Measurements from ENCODE around the gene GRM1.

Gene GRM1

DNA sequence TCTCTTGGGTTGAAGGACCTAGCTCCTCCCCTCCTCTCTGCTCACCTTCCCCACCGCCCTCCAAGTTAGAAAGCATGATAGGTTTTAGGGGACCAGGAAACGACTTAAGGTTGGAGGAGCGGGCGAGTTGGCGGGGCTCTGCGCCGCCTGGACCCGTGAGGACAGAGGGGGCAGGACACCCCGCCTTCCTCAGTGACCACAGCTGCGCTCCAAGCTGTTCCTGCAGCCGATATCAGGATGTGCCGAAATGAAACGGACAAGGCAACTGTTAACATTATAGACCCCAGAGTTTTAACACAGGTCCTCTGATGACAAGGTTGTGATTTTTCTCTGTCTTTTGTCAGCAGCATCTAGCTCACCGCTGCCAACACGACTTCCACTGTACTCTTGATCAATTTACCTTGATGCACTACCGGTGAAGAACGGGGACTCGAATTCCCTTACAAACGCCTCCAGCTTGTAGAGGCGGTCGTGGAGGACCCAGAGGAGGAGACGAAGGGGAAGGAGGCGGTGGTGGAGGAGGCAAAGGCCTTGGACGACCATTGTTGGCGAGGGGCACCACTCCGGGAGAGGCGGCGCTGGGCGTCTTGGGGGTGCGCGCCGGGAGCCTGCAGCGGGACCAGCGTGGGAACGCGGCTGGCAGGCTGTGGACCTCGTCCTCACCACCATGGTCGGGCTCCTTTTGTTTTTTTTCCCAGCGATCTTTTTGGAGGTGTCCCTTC, at the start of gene GRM1:
Gene GRM1 (plus strand): TSS at position 212 of the 722 bp plus-strand sequence. CDS start 456 bp downstream, at position 668.
- no peak for DNase-seq (ENCODE audit: low spot score)

DNA sequence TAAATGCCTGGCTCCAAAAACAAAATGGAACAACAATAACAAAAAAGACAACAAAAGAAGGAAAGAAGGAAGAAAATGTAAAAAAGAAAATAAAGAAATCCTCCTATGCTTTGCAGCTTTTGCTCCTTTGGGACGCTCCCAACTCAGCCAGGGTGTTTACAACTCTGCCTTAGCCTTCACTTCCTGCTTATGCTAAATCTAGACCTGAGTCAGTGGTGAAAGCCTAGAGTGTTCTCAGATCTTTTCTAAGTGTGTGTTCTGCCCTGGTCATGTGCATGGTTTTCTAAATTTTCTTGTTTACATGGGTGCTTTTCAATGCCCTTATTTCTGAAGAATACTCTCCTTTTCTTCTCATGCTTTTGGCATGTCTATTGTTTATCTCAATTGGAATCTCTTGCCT, 19.5 kb upstream of the GRM1 start:
- no peak for DNase-seq (ENCODE audit: low spot score)

DNA sequence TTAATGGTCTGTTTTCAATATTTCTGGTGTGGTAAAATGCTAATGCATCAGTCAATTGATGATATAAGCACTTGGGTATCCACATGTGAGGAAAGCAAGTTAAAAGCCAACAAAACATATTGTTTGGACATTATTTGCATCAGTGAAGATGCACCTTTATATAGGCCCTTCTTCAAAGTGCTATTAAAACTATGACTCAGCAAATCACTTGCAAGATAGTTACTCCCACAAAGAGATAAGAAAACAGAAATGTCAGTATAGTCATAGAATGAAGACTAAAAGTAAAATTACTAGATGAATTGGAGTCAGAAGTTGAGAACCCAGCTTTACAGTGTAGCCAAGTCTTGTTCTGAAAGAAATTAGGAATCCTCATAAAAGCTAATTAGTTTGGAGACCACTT, 14.6 kb upstream of the GRM1 start:
- no peak for DNase-seq (ENCODE audit: low spot score)

DNA sequence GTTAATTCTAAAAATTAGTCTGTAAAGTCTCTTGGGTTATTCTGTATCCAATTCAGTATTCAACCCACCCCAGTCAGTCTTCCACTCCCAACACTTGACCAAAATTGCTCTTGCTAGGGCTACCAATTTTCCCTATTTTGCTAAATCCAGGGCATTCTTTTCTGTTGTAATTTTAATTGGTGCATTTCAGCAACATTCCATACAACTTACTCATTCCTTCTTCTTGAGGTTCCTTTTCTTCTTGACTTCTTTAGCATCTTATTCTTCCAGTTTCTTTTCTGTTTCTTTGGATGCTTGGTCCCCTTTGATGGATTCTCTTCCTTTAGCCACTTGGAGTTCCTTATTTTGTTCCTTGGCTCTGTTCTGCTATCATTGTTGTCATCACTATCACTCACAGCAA, 11.2 kb upstream of the GRM1 start:
- no peak for DNase-seq (ENCODE audit: low spot score)

DNA sequence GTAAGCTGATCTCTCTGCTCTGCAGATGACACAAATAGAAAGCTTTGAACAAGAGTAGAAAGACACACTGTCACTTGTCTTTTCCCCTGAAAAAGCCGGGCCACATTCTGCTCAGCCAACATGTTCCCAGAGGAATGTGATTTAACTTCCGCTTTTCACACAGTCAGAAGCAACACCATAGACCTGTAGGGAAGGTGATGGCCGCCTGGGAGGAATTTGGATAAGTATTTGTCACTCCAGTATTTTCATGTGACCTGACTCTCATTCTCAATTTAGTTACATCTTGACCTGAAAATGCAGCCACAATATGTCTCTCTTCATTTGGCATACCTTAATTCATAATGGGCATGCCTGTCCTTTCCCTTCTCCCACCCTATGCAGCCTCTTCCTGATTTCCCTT, 2.0 kb upstream of the GRM1 start:
- no peak for DNase-seq (ENCODE audit: low spot score)

DNA sequence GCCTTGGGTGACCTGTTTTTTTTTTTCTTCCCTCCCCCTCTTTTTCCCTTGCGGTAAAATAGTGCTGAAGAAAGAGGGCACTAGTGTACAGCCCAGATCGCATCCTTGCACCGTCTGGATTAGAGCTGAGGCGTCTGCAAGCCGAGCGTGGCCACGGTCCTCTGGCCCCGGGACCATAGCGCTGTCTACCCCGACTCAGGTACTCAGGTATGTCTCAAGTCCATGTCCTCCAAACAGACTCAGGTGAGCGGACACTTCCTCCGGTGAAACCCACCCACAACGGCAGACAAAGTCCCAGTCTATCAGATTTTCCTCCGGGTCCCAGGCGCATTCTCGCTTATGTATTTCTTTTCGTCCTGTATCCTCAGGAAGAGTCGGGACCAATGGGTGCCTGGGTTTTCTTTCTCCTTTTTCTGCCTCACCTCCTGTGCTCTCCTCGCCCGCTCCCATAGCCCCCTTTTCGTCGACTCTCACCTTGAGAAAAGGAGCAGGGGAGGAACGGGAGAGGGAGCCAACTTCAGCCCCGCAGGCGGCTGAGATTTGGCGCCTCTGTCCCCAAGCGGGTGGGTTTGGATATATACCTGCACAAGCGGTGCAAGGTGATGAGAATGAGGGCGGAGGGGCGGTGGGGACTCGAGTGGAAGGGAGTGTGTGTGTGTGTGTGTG, 1.1 kb upstream of the GRM1 start:
- no peak for DNase-seq (ENCODE audit: low spot score)

DNA sequence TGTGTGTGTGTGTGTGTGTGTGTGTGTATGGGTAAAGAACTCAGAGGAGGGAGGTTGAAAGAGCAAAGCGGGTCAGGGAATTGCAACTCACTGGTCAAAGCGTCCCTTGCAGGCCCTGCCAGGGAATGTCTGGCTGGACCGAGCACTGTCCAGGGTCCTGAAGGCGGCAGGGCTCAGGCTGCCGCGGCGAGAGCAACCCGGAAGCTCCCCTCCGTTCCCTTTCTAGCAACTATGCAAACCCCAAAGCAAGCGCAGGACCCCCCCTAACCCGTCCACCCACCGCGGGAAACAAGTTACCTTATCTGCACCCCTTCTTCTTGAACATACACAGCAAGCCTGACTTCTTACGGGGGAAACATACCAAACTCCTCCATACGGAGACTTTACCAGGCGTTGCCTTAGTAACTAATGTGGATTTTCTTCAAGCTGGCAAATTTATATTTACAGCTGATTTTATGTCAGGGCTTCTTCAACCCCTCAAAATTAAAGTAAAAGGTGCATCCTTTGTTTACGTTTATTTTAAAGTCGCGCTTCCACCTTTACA, 538 bp upstream of the GRM1 start:
- no peak for DNase-seq (ENCODE audit: low spot score)

DNA sequence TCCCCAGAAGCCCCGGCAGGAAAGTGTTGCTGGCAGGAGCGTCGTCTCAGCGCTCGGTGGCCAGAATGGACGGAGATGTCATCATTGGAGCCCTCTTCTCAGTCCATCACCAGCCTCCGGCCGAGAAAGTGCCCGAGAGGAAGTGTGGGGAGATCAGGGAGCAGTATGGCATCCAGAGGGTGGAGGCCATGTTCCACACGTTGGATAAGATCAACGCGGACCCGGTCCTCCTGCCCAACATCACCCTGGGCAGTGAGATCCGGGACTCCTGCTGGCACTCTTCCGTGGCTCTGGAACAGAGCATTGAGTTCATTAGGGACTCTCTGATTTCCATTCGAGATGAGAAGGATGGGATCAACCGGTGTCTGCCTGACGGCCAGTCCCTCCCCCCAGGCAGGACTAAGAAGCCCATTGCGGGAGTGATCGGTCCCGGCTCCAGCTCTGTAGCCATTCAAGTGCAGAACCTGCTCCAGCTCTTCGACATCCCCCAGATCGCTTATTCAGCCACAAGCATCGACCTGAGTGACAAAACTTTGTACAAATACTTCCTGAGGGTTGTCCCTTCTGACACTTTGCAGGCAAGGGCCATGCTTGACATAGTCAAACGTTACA, 817 bp downstream of the GRM1 start:
- DNase-seq (ENCODE audit: low spot score): no peak

DNA sequence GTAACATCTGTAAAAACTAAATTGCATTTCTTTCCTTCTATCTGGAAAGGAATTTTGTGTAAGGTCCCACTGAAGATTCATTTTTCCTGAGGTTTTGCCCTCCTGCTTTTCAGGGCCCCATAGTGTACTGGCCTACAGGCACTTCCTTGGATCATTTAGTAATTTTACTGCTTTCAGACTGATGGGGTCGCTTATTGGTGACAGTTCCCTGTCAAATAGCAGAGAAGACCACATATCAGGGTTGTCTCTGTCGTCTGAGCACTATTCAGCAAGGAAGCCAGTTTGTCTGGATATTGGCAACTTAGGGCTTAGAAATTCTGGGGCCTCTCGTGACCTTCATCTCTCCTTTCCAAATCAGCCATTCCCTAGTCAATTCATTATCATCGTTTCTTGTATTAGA, 3.5 kb downstream of the GRM1 start:
- DNase-seq (ENCODE audit: low spot score): no peak

DNA sequence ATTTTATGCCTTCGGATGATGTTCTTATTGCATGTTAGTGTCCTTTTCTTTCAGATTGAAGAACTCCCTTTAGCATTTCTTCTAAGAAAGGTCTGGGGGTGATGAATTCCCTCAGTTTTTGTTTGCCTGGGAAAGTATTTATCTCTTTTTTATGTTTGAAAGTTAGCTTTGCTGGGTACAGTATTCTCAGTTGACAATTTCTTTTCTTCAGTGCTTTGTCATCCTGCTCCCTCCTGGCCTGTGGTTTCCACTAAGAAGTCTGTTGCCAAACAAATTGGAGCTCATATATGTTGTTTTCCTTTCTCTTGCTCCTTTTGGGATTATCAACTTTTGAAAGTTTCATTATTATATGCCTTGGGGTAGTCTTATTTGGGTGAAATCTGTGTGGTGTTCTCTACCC, 11.5 kb downstream of the GRM1 start:
- DNase-seq (ENCODE audit: low spot score): no peak

DNA sequence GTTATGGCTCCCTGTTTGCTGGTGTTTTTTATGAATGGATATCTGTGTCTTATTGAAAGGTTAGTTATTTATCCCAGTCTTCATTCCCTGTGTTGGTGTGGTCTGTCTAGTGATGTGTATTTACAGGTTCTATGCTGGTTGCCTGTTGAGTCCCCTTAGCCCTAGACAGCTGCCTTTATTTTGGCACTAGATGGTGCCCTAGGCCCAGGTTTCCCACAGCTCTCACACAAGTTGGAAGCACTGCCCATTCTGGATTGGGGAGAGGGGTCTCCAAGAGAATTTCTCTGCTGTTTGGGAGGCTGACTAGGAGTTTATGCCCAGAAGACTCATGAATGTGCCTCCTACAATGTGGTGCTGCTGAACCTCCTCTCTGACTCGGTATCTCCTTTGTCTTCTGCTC, 12.4 kb downstream of the GRM1 start:
- peak; percentile 30 for DNase-seq (ENCODE audit: low spot score)

DNA sequence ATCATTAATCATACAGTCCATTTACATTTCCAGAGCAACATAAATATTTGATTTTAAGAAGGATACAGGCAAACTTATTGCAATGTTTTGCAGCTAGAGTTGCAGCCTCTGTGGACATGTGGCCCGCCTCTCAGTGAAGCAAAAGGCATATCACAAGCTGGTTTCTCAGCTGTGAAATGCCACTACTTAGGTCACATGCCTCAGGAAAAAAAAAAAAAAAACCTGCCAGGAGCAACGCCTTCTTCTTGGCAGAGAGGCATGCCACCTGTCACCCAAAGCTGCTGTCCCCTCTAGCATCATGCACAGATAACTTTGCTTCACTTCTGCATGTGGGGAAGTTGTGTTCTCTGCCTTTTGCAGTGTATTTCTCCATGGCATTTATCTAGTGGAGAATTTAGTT, 18.5 kb downstream of the GRM1 start:
- no peak for DNase-seq (ENCODE audit: low spot score)

DNA sequence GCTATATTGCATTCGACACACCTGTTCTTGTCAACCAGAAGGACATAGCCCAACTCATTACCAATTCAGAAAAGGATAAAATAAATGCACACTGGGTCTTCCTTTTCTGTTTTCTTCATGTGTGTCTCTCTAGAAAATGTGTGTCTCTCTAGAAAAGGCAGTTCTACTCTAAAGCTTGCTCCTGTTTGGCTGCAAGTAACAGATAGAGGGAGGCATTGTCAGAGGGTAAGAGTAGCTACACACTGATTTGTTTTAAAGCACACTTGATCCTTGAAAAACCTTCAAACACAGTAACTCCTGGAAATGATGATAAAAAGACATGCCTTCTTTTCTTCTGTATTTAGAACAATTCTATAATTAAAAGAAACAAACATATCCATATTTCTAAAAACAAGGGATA, 21.3 kb downstream of the GRM1 start:
- no peak for DNase-seq (ENCODE audit: low spot score)

DNA sequence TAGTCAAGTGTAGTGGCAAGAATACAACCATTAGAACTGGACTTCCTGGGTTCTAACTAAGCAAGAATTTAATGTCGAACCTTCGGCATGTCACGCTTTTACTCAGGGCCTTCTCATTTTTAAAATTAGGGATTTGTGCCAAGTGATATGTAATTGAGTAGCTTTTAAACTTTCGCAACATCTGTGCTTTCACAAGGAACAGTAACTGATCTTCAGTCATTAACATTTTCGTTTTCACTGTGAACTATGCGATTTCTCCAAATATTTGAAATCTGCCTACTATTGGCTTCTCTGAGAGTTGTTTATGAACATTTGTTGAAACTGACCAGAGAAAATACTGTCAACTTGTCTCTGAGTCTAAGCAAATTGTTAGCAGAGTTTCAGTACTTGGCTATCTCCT, 27.6 kb downstream of the GRM1 start:
- no peak for DNase-seq (ENCODE audit: low spot score)

DNA sequence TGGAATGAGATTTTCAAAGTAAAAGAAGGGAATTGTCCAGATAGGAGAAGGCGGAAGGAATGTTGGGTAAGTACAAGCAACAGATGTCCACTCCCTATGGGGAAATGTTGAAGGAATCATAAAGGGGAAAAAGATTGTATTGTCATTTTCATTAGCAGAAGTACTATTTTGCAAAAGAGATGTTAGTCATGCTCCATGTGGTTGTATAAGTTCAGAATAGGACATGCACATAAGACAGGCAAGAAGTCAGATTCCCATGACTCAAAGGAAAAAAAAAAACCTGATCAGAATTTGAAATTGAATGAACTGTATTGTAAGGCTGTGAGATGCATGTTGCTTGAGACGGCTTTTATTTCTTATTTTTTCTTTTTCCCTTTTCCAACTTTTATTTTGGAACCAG, 36.8 kb downstream of the GRM1 start:
- no peak for DNase-seq (ENCODE audit: low spot score)

DNA sequence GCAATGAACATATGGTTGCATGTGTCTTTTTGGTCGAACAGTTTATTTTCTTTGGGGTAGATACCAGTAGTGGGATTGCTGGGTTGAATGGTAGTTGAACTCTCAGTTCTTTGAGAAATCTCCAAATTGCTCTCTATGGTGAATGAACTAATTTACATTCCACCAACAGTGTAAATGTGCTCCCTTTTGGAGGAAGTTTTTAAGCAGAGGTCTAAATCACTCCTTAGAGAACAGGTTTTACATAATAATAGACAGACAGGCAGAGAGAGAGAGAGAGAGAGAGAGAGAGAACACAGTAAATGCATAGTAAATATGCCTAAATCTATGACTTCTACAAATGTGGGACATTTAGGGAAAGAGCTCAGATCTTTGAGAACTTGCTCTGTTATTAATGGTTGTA, 37.6 kb downstream of the GRM1 start:
- no peak for DNase-seq (ENCODE audit: low spot score)

DNA sequence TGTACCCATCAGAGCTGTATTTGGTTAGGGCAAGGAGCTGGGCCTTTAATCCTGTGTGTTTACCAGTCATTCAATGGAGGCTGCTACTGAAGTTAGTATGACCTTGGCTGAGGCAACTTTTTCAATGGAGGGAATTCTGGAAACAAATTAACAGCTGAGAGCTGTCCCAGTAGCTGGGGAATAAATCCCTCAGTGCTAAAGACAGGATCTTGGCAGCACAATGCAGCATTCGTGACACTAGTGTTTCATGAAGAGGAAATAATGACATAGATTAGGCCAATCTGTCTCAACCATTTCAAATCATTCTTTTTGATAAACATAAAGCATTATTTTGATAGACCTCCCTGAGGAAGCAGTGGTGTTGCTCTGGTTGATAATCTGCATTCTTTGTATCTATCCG, 42.9 kb downstream of the GRM1 start:
- DNase-seq (ENCODE audit: low spot score): no peak

DNA sequence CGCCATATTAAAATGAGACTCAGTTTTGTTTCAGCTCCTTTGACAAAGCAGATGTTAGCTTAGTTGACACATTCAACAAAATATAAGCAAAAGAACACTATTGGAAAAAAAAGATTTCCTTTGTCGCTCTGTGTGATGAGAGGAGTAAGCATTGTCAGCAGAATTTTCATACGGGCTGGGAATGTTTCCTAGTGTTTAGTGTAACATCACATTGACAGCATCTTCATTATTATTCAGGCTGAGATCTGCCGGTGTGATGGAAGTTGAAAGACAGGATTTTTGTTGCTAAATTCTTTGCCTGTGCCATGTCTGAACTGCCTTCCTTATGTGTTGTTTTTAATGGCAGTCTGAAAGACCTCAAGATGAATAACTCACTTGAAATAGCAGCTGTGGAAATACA, 49.1 kb downstream of the GRM1 start:
- DNase-seq (ENCODE audit: low spot score): no peak

DNA sequence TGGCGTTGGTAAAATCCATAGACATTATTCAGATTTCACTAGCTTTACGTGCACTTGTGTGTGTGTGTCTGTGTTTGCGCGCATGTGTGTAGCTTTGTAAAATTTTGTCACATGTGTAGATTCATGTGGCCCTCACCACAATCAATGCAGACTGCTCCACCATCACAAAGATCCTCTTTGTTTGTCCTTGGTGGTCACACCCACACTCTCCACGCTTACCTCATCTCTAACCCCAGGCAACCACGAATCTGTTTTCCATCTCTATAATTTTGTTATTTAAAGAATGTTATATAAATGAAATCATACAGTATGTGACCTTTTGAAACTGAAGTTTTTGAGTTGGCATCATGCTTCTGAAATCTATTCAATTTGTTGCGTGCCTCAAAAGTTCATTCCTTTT, 58.5 kb downstream of the GRM1 start:
- no peak for DNase-seq (ENCODE audit: low spot score)

DNA sequence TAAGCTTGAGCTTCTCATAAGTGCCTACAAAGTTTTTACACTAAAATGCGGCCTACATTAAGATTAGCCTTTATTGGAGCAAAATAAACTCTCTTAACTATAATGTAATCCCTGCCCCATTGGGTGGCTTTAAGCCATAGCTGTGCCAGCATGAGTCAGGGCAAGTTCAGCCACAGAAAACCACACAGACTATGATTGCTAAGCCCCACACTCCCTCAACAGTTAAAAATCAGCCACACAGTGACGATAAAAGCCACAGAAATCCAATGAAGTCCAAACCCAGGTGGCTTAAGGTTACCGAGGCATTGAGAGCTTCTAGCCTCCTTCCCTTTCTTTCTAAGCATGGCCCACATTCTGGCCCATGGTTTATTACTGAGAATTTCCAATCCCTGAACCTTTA, 61.6 kb downstream of the GRM1 start:
- no peak for DNase-seq (ENCODE audit: low spot score)

DNA sequence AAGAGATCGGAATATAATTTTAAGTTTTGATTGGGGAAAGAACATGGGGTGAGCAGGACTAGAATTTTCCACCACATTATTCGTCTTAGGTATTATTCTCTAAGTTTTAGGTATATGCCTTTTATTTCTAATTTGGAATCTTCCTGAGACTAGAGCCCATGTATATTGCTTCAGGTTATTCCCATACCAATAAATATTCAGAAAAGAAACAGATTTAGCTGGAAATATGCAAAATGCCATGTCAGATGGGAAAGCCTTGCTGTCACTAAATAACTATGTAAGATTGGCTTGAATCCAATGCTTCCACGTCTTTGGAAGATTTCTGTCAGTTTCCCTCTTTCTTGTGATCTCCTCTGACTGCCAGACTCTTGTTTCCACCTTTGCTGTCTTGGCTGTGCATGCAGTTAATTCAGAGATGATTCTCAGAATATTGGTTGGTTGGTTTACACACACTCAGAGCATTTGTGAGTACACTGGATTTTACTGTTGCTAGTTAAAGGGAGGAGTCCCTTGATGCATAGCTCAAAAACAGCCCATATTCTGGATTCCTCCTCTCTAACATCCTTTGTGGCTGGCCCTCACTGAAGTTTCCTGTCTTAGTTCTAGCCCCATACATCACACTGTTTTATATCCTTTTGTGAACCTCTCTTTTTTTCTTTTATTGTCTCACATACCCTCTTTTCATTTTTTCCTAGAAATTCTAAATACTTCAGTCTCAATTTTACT, 64.3 kb downstream of the GRM1 start:
- DNase-seq (ENCODE audit: low spot score): no peak

DNA sequence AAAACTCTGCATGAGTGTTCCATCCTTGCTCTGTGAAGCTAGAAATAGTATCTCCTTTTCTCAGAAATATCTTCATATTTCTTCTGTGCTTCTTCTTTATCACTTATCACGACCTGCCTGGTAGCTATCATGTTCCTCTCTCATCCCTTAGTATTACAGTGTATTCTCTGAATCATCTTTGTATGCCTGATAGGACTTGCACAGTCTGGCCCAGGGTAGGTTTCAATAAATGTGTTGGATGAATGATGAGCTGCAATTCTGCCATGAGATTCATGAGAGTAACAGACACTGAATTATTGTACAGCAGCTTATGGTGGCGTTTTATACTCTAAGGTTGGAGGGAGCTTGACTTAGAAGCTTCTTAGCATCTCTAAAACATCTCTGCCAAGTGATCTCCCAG, 66.6 kb downstream of the GRM1 start:
- no peak for DNase-seq (ENCODE audit: low spot score)

DNA sequence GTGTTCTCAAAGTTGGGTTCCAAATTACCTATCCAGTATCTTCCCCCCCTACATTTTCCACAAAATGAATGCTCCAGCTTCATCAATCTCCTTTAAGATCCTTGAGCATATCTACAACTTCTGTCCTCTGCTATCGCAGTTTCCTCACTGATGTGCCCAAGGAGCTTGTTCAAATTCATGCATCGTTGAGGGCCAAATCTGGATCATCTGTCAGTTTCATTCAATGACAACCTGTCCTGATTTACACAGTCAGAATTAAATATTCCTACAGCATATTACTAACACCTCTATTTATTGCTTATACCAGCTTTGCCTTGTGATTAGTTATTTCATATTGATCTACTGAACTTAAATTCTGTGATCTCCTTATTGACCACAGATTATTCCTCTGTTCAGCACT, 68.7 kb downstream of the GRM1 start:
- DNase-seq (ENCODE audit: low spot score): no peak
